ENCODE data around the gene TTC12.

DNA sequence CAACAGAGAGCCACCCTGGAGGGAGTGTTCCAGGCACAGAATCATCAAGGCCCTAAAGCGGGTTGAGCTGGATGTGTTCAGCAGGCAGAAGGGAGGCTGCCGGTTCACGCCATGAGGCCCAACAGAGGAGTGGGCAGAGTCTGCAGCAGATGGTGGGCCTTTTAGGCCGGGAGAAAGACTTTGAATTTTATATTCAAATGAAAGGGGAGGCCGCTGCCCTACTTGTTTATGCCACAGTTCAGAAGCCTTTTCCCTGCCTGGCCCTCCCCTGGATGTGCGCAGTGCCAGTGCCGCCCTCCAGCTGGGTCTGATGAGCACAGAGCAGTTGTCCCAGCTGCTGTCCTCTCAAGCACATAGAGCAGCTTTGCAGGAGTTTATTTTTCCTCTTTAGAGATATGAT is 46.9 kb upstream of the TTC12 start:
- TF ChIP-seq POLR2A (IDR thresholded peaks at IDR 0.05): no peak
- no peak for TF ChIP-seq CTCF (IDR thresholded peaks at IDR 0.05)
- TF ChIP-seq POLR2AphosphoS5 (IDR thresholded peaks at IDR 0.05): no peak
- no peak for TF ChIP-seq EP300 (IDR thresholded peaks at IDR 0.05)
